NCI-H510A (cell line): ENCODE results near the gene UVSSA.
"Not testable (repeated sequence)": the region's sequence is repeated elsewhere in the genome, so short reads cannot be mapped to it uniquely, and the experiment has no call there.

Experiments
- DNase-seq: peaks from one replicate; lab custom pipeline; 2025; lab: John Stamatoyannopoulos, UW

Gene UVSSA

DNA sequence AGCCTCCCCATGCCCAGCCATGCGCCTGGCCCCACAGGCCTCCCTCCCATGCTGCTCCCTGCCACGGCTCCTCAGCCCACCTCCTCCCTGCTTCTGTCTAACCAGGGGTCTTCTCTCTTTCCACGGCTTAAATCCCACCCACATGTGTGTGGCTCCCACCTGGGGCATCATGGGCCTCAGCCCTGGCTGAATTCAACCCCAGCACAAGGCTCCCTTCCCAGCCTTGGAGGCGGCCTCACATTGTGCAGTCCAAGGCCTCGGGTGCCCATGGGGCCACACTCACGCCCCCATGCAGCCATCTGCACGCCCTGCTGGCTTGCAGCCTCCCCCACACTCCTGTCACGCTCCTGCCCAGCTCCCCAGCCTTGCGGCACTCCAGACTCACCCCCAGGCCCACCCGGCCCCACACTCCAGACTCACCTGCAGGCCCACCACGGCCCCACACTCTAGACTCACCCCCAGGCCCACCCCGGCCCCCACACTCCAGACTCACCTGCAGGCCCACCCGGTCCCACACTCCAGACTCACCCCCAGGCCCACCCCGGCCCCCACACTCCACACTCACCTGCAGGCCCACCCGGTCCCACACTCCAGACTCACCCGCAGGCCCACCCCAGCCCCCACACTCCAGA is 30.4 kb upstream of the UVSSA start:
- DNase-seq, result no peak

GRCh38 chr4:1317177-1318045 is 29.6 kb upstream of the UVSSA start:
- no peak for DNase-seq

- no peak for DNase-seq
Measured at GRCh38 chr4:1318046-1318375, 29.0 kb upstream of the UVSSA start.

DNA sequence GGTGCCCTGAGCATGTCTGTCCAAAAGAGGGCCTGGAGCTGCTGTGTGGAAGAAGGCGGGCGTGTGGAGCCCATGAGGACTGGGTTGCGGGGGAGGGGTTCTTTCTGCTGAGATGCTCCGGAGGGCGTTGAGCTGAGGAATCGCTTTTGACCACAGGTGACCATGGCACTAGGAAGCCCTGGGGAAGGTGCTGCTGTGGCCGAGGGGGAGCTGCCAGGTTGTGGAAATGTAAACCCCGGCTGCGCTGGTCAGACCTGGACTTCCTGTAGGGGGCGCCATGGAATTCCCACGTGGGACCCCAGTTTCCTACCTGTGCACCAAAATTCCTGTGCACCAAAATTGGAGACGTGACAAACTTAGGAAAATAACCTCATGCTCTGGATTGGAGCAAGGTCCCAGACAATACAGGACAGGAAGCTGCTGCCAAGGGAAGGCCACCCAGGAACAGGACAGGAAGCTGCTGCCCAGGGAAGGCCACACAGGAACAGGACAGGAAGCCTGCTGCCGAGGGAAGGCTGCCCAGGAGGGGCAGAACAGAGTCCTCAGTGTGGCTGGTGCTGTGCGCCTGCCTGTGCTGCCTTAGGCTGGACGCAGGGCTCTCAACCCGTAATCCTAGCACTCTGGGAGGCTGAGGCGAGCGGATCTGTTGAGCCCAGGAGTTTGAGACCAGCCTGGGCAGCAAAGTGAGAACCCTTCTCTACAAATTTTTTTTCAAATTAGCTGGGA is 28.4 kb upstream of the UVSSA start:
- no peak for DNase-seq

DNA sequence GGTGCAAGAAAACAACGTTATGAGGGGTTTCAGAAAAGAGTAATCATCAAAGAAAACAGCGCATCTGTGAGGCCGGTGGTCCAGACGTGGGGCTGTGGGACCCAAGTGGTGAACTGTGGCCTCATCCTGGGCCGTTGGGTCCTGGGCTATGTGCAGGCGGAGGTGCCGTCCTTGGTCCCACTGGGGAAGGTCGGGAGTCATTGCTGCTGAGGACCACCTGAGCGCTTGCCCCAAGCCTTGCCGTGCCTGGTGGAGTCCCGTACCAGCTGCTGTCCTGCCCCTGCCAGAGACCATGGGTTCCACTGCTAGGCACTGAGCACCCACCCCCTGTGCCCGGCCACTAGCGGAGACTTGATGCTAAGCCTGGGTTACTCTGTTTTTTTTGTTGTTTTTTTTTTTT is 25.5 kb upstream of the UVSSA start:
- no peak for DNase-seq

- DNase-seq, result no peak
Measured at GRCh38 chr4:1321946-1322650, 24.9 kb upstream of the UVSSA start.

DNA sequence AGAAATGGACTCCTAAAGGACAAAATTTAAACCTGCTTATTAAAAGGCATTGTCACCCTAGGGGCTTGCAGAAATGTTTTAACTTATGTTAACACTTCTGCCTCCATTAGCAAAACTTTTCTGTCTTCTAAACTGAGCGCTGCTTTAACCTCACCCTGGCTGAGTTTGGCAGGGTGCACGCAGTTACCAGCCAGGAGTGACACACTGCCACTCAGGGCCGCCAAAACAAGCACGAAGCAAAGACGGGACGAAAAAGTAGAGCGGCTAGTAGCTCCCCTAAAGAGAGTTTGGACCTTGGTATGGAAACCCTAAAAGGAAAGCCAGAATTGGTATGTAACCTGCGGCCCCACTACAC is 23.8 kb upstream of the UVSSA start:
- DNase-seq, result no peak

DNA sequence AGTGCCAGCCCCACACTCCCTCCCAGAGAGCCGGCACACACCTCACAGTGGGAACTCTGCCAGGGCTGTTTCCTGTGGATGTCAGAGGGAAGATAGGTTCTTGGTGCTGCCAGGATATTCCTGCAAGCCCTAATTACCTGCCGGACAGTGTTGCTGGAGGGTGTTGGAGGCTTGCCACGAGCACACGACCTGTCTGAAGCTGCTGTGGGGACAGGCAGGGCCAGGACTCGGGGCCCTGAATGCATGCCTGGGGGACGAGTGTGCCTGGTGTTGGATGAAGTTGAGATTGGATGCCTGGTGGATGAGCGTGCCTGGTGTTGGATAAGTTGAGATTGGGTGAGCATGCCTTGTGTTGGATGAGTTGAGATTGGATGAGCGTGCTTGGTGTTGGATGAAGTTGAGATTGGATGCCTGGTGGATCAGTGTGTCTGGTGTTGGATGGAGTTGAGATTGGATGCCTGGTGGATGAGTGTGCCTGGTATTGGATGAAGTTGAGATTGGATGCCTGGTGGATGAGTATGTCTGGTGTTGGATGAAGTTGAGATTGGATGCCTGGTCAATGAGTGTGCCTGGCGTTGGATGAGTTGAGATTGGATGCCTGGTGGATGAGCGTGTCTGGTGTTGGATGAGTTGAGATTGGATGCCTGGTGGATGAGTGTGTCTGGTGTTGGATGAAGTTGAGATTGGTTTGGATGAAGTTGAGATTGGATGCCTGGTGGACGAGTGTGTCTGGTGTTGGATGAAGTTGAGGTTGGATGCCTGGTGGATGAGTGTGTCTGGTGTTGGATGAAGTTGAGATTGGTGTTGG is 23.2 kb upstream of the UVSSA start:
- DNase-seq, result no peak

DNA sequence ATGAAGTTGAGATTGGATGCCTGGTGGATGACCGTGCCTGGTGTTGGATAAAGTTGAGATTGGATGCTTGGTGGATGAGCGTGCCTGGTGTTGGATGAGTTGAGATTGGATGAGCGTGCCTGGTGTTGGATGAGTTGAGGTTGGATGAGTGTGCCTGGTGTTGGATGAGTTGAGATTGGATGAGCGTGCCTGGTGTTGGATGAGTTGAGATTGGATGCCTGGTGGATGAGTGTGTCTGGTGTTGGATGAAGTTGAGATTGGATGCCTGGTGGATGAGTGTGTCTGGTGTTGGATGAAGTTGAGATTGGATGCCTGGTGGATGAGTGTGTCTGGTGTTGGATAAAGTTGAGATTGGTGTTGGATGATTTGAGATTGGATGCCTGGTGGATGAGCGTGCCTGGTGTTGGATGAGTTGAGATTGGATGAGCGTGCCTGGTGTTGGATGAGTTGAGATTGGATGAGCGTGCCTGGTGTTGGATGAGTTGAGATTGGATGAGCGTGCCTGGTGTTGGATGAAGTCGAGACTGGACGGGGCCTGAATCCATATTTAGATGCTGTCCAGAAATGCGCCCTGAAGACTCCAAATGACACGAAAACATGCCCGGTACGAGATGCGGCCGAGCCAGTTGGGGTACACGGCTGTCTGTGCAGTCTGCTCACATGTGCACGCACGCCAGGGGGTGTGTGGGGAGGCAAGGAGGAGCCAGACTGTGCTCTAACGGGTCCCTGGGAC is 22.4 kb upstream of the UVSSA start:
- not testable (repeated sequence) for DNase-seq

GRCh38 chr4:1325176-1325480 is 21.9 kb upstream of the UVSSA start:
- DNase-seq, result no peak

DNA sequence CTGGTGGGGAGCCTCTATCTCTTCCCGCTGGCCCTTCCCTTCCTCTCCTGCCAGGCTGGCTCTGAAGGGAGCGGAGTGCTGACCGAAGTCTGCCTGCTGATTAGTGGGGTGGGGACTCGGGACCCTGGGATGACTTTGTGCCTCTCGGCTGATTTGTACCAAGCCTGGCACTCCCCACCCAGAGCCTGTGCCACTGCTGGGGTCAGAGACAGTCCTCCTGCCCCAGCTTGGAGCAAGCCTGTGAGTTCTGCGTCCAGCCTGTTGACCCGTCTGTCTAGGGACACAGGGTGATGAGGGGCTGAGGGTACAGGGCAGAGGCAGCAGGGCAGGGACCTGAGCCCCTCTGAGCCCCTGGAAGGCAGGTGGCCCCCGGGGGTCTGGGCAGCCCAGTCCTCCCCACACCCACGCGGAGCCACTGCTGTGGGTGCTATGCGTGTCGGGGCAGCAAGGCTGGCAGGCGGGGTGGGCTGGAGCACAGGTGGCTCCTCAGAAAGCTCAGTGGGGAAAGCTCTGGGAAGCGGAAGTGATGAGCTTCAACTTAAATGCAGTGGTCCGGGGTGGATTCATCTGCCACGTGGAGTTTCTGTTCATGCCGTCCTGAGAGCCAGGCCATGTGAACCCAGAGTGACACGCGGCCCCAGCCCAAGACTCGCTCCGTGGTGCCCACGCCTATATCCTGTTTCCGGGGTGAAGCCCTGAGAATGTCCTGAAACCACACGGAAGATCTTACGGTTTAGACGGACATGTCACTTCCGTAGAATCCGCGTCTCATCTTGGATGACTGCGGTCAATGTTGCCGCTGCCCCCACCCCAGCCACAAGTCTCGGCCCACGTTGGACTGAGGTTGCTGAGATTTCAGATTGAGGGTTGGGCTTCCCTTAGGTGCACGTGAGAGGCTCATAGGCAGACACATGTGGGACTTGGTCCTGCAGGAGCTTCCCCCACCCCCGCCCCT is 21.1 kb upstream of the UVSSA start:
- no peak for DNase-seq

GRCh38 chr4:1326751-1327525 is 20.1 kb upstream of the UVSSA start:
- DNase-seq, result no peak

- no peak for DNase-seq
Measured at GRCh38 chr4:1327526-1328266, 19.3 kb upstream of the UVSSA start.

- DNase-seq, result no peak
Measured at GRCh38 chr4:1328267-1329155, 18.5 kb upstream of the UVSSA start.

DNA sequence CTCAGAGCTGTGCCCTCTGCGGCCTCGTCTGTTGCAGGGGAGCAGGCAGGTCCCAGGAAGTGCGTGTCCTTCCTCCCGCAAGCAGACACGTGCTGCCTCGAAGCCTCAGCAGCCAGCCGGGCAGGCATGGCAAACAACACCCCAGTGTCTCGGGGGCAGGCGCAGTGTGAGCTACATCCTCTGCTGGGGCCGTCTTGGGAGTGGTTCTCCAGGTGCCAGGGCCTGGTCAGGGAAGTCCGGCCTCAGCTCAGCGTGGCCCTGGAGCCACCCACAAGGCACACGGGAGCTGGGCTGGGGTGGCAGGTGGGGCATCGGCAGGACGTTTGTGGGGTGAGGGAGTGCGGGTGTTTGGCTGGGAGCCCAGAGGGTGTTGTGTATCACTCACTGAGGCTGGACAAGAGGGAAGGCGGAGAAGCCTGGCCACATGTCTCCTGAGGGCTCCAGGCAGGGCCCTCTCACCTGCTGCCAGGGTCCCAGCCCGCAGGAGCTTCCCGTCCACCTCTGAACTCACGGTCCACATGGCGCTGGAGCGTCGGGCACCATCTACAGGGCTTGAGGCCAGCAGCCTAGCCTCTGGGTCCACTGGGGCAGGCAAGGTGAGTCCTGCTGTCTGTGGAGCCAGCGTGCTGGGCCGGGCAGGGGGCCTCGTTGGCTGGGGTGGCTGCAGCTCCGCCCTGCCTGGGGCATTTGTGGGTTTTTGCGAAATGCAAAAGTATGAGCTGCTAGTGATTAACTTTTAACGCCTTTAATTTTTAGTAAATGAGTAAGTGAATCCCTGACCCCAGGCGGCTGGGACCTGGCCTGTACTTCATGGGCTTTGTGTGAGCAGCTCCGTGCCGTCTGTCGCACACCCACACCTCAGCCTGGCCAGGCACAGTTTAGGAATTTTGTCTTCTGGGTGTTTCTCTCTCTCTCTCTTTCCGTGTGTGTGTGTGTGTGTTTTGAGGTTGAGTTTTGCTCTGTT is 17.3 kb upstream of the UVSSA start:
- no peak for DNase-seq
